Mucosa of gallbladder (tissue), 1 donor: ENCODE measurements around the gene AGMAT. TPM values are rescaled to one million over a fixed set of nuclear protein-coding genes. Genes with fewer than 3 reads are reported as not detected.
"Not testable (repeated sequence)": the region's sequence is repeated elsewhere in the genome, so short reads cannot be mapped to it uniquely, and the experiment has no call there.

Source experiments
- DNase-seq: peaks from one replicate; pipeline ENCODE4 v3.0.0-alpha.2; 2020; ENCODE audit warnings: low spot score
- total RNA-seq: library from RNA; stranded (reverse); gene quantifications from one replicate; pipeline ENCODE4 v1.2.1, GENCODE V29; 2021
- donor health status: DM: no; HTN: no; CAD: no.

Gene AGMAT
- total RNA-seq, 1 donor from 2014 or later, result 2.8 TPM

DNA sequence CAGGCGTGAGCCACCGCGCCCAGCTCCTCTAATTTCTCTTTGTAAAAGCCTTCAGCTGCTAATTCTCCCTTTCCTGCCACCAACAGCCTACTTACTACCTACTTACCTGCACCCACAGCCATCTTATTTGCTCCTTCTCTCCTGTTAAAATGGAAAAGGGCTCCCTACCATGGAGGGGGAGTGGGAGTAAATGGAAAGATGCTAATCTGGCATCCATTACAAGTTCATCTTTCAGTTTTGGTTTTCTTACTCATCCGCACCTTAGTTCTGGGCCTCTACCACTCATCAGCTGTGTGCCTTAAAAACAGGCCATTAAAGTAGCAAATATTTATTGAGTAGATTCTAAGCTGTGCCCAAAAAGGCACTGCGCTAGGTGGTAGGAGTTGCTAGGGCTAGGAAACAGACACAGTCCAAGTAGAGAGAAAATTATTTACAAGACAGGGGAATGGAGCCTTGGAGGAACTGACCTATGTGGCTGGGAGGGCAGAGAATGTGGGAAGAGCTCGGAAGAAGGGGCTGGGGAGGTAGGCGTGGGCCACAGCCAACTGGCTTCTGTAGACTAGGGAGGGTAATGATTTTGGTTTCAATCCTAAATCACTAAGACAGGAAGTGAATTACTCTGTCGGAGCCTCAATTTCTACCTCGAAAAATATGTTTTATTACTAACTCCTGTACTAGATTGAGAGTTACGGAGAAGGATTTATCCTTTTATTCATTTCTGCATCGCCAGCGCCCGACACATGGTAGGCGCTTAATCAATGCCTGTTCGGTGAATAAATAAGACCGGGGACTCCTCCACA is 31.7 kb upstream of the AGMAT start:
- no peak for DNase-seq

DNA sequence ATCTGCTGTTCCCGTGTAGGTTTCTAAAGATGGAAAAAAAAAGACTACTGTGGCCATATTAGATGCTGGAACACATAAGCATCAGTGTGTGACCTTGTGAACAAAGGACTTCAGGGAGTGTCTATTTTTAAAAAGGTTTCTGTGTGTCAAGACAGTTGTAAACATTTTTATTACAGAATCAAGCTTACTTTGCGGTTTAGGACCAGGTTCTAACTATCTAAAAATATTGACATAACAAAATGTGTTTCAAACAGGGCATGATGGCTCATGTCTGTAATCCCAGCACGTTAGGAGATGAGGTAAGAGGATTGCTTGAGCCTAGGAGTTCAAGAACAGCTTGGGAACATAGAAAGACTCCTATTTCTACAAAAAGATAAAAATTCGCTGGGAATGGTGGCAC is 25.3 kb upstream of the AGMAT start:
- no peak for DNase-seq

DNA sequence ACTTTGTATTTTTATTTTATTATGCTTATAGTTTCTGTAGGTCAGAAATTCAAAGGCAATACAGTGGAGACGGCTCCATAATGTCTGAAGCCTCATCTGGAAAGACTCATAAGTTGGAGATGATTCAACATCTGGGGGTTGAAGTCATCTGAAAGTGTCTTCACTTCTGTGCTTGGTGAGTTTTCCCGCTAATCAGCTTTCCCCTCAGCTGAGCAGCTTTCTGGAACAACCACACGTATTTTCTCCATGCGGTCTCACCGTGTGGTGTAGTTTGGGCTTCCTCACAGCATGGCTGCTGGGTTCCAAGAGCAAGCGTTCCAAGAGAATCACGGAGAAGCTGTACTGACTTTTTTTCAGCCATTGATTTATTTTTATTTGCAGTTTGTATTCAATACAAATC is 24.8 kb upstream of the AGMAT start:
- no peak for DNase-seq

DNA sequence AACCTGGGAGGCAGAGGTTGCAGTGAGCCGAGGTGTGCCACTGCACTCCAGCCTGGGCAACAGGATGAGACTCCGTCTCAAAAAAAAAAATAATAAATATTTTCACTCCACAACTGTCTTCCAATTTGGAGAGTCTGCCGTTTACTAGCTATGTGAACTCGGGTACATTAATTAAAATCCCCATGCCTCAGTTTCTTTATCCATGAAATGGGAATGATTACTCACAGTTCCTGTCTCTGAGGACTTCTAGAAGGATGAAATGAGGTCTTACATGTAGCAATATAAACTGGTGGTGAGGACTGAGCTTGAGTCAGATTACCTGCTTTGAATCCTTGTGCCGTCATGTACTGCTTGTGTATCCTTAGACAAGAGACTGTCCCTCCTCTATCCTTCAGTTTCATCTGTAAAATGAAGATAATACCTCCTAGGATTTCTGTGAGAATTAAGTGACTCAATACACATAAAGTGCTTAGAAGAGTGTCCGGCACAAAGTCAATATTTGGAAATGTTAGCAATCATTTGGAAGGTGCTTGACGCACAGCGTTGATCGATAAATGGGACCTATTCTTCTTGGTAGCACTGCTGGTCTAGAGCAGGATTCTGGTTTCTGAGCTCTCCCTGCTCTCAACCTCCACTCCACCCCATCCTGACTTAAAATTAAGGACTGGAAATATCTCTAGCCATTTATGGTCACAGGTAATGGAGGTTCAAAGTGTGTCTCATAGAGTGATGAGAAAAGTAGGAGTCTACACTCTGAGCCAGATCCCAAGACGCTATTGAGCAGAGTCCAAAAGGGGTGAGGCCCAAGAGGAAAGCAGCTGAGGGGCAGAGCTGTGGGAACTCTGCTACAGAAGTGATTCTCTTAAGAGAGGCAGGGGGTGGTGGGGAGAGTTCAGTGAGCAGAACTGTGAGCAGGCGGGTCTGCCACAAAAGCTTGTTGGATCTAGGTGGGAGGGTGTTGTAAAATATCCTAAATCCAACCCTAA is 20.8 kb upstream of the AGMAT start:
- no peak for DNase-seq

DNA sequence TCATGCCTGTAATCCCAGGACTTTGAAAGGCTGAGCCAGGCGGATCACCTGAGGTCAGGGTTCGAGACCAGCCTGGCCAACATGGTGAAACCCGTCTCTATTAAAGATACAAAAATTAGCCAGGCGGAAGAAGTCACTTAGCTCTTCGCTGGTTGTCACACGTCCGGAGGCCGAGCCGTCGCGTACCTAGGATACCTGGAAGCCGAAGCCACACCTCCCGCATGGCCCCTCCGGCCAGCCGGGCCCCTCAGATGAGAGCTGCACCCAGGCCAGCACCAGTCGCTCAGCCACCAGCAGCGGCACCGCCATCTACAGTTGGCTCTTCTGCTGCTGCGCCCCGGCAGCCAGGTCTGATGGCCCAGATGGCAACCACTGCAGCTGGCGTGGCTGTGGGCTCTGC is 19.5 kb upstream of the AGMAT start:
- not testable (repeated sequence) for DNase-seq

DNA sequence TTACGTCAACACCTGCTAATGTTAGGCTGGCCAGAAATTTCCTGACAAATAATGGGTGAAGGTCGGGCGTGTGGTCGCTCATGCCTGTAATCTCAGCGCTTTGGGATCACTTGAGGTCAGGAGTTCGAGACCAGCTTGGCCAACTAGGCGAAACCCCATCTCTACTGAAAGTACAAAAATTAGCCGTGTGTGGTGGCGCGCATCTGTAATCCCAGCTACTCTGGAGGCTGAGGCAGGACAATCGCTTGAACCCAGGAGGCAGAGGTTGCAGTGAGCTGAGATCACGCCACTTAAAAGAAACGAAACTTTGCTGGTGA is 19.1 kb upstream of the AGMAT start:
- DNase-seq, result not testable (repeated sequence)

DNA sequence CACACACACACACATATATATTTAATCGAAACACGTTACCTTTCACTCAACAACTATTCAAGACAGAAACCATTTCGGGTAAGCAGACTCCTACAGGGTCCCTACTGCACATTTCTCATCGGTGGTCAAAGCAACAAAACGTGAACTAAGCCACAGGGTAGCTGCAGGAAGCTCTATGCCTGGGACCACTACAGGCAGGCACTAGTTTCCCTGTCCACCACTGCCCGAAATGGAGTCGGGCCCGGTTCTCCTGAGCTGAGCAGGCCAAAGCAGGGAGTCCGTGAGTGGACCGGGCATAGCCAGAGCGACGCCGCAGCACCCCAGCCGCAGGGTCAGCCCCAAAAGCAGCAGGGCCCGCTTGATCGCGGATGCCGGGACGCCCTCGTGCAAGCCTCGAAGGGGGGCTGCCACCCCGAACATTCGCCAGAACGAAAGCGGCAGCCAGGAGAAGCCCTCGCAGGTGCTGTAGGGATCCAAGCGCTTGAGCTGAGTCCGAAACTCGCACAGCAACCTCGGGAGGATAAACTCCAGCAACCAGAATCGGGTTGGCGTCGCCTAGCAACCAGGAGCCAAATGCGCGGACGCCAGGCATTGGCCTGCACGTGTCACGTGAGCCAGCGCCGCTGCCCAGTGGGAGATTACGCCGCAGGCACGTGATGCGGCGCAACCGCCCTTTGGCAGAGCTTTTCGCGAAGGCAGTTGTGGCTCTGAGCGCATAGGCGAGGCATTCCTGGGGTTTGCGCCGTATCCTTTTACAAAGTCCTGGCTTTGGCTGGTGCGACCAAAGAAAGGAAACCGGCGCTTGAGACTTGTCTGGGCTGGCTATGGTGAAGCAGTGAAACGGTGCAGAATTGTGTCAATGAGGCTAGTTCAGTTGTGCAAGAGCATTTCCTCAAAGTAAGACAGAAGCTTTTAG is 18.5 kb upstream of the AGMAT start:
- DNase-seq, result peak; percentile 98

DNA sequence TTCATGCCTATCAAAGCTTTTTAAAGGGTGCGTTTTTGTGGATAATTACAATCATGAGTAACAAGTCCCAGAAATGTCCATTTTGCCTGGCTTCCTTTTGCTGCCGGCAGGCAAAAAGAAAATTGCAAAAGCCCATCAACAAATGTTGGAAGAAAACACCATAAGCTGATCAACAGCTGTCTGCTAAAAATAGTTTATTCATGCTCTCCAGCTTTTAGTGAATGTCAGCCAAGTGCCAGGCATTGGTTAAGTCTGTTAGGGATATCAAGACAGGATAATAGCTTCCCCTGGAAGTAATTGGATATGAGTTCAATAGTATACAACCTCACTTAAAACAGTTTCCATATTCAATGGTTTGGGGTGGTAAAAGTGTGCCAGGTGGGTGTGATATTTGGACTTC is 13.6 kb upstream of the AGMAT start:
- no peak for DNase-seq

DNA sequence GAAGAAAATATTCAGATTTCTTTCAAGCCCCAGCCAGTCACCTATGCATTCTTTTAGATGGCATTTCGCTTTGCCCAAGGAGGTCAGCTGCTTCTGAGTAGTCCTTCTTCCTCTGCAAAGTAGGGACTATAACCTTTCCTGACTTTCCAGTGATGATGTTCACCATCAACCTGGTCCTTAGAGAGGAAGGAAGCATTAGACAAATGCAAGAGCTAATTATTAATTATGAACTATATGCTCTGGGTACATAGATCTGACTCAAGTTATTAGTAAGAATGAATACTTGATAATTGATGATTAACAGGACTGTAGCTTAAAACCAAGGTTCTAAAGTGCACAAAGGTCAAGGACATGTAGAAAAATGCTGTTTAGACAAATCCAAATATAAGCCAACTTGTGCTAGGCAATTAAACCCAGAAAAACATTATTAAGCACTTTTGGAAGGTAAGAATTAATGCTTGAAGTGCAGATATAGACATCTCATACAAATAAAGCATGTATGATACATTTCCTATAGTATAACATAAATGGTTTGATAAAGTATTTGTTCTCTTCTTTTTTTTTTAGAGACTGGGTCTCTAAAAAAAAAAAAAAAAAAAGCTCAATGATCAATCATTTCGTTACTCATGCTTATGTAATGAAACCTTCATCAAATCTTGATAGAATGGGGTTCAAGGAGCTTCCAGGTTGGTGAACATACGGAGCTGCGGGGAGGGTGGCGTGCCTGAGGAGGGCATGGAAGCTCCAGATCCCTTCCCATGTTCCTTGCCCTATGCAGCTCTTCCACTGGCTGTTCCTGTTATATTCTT is 11.2 kb upstream of the AGMAT start:
- DNase-seq, result no peak

DNA sequence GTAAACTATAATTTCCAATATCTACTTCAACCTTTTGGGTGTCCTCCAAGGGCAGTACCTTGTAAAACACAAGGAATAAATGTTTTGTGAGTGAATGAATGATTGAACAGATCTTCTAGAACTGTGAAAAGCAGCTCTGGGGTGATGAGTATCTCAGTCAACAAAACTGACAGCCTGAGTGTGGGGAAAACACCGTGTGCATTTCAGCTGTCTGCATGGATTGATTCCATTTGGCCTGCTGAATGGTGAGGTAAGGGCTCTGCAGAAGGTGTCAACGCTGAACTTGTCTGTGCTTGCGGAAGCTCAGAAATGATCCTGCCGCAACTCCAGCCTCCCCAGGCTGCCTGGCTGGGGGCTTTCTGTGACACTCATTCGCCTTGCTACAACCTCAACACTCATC is 7.4 kb upstream of the AGMAT start:
- no peak for DNase-seq

DNA sequence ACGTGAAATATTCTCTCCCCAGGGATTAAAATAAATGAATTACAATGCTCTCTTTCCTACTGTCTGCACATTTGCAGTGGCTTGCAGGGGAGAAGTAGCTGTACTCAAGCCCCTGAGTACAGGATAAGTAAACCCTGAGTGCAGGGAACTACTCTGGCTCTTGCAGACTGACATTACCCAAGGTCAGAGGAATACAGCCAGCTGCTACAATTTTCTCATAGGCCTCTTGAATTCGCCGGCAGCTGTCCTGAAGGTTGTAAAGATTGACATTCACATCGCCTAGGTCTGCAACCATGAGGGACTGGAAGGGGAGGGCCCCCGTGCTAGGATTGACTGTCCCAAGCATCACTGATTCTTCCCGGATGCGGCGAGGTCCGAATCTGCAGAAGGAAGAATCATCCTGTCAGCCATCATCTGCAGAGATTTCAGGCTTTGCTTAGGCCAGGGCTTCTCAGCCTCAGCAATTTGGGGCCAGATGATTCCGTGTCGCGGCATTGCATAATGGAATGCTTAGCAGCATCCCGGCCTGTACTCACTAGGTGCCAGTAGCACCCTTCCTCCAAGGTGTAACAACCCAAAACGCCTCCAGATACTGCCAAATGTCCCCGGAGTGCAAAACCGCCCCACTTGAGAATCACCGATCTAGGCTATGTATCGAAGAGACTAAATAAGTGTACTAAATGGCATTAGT is 1.7 kb downstream of the AGMAT start:
- no peak for DNase-seq

DNA sequence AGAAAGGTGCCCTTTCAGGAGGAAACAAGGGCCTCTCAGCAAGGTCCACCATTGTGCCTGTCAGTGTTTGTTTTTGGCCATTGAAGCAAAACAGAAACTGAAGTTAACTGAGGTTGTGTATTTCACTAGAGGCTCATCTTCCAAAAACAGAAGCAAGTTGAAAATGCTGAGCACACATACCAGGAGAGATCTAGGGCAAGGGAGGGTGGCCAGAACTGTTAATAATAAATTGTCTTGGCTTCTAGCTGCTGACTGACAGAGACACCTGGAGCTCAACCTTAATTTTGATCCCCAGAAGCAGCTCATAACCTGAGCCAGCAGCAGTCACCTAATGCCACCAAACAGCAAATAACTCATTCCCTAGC is 5.2 kb downstream of the AGMAT start:
- no peak for DNase-seq

DNA sequence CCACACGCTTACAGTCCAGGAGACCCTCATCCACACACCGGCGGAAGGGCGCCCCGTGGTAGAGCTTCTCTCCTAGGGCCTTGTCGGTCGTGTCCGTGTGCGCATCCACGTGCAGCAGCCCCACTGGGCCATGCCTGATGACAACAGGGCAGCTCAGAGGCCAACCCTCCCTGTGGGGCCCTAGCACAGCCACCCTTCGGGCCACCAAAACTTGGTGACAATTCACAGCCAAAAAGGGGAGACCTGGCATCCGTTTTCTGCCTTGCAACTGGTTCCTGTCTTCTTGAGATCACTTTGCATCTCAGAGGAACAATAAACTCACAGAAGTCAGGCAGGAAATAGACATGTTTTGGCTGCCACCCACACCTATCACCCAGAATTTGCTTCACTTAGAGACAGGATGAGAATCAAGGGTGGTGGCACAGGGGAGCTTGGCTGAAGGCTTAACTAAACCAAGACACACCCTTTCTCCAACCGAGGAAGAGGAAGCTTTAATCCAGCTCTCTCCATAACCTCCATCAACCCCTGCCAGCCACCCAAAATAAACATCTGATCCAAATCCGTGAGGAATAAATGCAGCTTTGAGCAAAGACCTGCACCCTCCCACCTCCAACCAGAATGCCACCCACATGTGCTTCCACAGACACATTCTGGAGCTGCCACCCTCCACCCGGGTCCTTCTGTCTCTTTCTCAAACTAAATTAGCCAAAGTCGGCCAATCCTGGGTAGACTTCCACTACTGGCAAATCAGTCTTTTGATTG is 5.7 kb downstream of the AGMAT start:
- DNase-seq, result no peak

DNA sequence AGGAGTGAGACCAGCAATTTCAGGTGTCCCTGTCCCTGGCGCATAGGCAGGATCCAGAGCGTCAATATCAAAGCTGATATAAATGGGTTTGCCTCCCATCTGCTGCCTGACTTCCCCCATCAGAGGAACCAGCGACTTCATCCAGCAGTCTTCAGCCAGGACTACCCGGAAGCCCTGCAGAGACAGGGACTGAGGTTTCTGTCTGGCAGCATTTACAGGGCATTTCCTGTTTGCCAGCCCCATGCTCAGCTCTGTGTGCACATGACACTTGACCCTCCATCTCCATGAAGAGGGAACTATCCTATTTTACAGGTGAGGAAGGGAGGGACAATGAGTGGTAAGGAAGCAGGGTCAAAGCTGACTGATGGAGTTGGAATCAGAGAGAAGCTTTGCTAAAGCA is 7.2 kb downstream of the AGMAT start:
- no peak for DNase-seq

DNA sequence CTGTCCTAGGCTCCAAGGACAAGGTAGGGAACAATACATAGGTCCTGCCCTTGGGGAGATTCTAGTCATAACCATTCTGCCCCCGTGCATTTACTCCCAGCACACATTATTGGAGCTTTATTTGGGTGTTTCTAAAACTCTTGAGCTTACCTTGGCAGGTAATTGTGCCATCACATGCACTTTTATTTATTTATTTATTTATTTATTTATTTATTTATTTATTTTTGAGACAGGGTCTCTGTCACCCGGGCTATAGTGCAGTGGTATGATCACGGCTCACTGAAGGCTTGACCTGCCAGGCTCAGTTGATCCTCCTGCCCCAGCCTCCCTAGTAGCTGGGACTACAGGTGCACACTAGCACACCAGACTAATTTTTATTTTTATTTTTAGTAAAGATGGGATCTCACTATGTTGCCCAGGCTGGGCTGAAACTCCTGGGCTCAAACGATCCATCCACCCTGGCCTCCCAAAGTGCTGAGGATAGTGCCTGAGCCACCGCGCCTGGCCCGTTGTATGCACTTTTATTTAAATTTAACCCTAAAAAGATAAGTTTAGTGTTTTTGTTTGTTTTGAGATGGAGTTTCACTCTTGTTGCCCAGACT is 9.2 kb downstream of the AGMAT start:
- no peak for DNase-seq

DNA sequence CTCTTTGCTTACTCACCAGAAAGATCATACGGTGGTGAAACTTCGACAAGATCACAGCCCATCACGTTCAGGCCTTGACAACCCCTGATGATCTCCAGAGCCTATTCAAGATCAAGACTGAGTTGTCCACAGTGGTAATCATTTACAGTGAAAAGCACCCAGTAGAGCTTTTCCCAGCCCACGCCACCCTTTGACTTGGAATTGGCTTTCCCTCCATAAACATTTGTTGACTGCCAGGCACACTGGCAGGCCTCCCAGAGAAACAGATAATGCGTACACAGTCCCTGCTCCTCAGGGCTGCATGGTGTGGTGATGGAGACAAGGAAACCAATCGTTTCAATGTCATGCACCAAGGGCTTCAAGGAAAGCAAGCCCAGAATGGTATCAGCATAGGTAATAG is 10.1 kb downstream of the AGMAT start:
- DNase-seq, result no peak

DNA sequence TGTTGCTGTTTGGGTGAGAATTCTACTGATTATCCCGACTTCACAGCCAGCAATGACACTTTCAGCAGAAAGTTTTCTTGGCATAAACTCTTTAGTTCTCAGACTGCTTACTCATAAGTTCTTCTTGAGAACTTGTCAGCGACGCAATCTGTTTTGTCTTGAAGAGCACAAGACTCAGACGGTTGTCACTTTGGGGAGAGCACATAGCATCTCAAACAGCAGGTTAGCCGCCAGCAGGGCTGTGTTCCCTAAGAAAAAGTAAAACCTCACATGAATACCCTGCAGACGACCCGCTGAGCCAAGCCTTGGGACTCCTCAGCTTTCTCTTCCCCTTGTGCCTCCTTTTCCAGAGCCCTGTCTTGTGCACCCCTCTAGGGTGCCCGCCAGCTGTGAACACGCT is 11.4 kb downstream of the AGMAT start:
- DNase-seq, result no peak

DNA sequence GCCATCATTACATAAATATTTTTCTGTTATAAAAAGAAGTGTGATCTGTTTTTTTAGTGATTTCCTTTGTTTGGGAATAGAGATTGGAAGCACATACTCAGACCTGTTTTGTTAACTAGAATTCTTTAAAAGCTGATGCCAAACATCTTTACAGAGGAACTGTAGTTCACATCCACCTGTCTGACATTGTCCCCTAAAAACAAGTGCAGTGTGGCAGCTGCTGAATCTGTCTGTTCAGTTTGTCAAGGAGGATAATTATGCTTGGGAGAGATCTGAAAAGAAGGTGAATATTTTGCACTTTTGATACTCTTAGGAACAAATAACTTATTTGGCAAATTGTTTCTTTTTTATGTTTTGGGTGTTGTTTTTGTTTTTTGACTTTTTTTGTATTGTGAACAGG is 13.6 kb downstream of the AGMAT start:
- no peak for DNase-seq

DNA sequence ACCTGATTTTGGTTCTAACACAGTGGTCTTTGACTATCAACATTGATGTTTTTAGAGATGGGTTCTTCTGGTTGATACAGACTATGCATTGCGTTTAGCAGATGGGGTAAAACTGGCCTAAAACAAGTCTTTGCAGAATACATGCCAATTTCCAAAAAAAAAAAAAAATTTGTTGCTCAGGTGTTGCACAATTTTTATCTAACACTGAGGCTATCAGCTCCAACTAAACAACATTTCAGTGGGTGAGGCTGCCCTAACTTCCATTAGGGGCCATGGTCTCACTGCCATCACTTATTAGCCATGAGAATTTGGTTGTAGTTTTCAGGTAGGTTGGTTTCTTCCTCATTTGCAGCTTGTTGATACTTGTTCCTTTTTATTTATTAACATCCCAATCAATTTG is 14.0 kb downstream of the AGMAT start:
- no peak for DNase-seq
